ENCODE measurements around the gene MARK4. TPM values are rescaled to one million over a fixed set of nuclear protein-coding genes. Genes with fewer than 3 reads are reported as not detected.

MARK4 gene
- total RNA-seq, 1 donor from 2014 or later, result 16.7 TPM

DNA sequence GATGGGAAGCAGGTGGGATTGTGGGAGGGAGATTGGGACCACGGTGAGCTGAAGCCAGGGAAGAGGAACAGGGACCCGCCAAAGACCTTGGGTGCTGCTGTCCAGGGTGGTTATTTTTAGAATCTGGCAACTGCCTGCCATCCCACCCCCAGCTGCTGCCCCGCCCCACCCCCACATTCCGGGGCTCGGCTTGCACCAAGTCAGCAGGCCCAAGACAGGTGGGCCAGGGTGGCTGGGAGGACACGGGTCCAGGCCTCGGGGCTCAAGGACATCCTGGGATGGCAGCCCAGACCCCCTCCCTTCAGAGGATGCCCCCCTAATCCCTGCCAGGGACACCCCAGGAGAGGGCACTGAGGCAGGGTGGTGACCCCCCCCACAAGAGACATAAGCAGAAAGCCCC lies 70.8 kb downstream of the MARK4 start:
- no peaks in the 10 kb centered on the region for H3K4me1 ChIP-seq
- H3K27ac ChIP-seq, result no peak overlapping the region
- no peaks in the 10 kb centered on the region for H3K9me3 ChIP-seq
- TF ChIP-seq POLR2AphosphoS5 (IDR thresholded peaks at IDR 0.05; ENCODE audit: insufficient read depth in 1 of 2, low read depth in 1 of 2), result no peak
- TF ChIP-seq, protein P1, sequence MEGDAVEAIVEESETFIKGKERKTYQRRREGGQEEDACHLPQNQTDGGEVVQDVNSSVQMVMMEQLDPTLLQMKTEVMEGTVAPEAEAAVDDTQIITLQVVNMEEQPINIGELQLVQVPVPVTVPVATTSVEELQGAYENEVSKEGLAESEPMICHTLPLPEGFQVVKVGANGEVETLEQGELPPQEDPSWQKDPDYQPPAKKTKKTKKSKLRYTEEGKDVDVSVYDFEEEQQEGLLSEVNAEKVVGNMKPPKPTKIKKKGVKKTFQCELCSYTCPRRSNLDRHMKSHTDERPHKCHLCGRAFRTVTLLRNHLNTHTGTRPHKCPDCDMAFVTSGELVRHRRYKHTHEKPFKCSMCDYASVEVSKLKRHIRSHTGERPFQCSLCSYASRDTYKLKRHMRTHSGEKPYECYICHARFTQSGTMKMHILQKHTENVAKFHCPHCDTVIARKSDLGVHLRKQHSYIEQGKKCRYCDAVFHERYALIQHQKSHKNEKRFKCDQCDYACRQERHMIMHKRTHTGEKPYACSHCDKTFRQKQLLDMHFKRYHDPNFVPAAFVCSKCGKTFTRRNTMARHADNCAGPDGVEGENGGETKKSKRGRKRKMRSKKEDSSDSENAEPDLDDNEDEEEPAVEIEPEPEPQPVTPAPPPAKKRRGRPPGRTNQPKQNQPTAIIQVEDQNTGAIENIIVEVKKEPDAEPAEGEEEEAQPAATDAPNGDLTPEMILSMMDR (IDR thresholded peaks at IDR 0.05), result no peak
- TF ChIP-seq POLR2A (IDR thresholded peaks at IDR 0.05), result no peak
- H3K4me3 ChIP-seq, result no peak overlapping the region
- H3K36me3 ChIP-seq, result no peaks in the 10 kb centered on the region
- no peak for DNase-seq (ENCODE audit: extremely low spot score in 2 of 2)
- peaks cover 7% of the 10 kb centered on the region for H3K27me3 ChIP-seq
- intact Hi-C loops (cut with DNase I), result no loop called here

DNA sequence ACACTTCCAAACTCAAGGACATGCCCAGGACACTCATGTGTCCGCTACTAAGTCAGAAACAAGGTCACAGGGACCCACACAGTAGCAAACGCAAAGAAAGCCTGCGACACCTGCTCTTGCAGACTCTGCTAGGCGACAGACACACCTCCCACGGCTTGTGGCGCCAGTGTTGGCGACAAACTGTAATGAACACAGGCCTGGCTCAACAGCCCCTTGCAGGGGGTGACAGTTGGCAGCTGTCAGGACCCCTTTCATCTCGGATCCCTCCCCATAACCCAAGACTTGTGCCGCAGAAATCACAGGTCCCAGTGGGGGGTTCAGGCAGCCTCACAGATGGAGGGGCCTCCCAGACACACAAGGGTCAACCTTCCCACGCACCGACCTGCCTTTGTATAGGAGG lies 71.2 kb downstream of the MARK4 start:
- H3K27ac ChIP-seq, result no peak overlapping the region
- intact Hi-C loops (cut with DNase I), result no loop called here
- DNase-seq (ENCODE audit: extremely low spot score in 2 of 2), result no peak
- no peaks in the 10 kb centered on the region for H3K4me1 ChIP-seq
- H3K9me3 ChIP-seq, result no peaks in the 10 kb centered on the region
- H3K36me3 ChIP-seq, result no peaks in the 10 kb centered on the region
- peaks cover 7% of the 10 kb centered on the region for H3K27me3 ChIP-seq
- no peak overlapping the region for H3K4me3 ChIP-seq
- TF ChIP-seq POLR2AphosphoS5 (IDR thresholded peaks at IDR 0.05; ENCODE audit: insufficient read depth in 1 of 2, low read depth in 1 of 2) (no peak), POLR2A (IDR thresholded peaks at IDR 0.05) (no peak)
- TF ChIP-seq, protein P1 (IDR thresholded peaks at IDR 0.05), result no peak

DNA sequence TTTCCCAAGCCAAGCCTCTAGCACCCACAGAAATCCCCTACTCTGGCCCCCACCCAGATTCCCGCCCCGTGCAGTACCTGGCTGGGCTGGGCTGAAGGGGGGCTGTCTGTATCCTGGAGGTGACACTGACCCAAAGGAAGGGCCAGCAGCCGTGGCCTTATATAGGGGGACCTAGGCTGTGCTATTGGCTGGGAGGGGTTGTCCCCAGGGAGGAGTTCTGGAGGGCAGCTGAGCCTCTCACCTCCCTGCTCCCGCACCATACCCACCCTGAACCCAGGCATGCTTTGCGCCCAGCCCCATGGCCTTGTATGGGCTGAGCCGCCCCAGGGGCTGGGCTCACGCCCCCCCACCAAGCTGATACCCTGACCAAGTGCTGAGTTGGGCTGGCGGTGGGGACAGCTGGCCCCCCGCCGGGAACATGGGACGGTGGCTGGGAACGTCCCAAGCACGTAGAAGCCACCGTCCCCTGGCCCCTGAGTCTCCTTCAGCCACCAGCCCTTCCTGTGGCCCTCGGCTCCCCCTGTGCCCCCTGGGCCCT lies 71.7 kb downstream of the MARK4 start, which contains the start of gene CKM:
Gene CKM (minus strand): TSS at position 132 of the 538 bp plus-strand sequence. CDS start 3,162 bp downstream, outside the sequence.
- TF ChIP-seq POLR2AphosphoS5 (IDR thresholded peaks at IDR 0.05; ENCODE audit: insufficient read depth in 1 of 2, low read depth in 1 of 2), result no peak
- TF ChIP-seq, protein P1 (IDR thresholded peaks at IDR 0.05), result no peak
- TF ChIP-seq POLR2A (IDR thresholded peaks at IDR 0.05), result no peak
- Histone ChIP-seq H3K4me3 (peak within 1 kb of the TSS in 1 of 2 donors; percentile 8), H3K9me3 (no peaks in the 10 kb centered on the region), H3K27ac (no peak within 1 kb of the TSS), H3K36me3 (no peaks in the 10 kb centered on the region), H3K4me1 (no peaks in the 10 kb centered on the region), H3K27me3 (peaks cover 7% of the 10 kb centered on the region)
- intact Hi-C loops (cut with DNase I), result no loop called here
- DNase-seq (ENCODE audit: extremely low spot score in 2 of 2), result no peak

DNA sequence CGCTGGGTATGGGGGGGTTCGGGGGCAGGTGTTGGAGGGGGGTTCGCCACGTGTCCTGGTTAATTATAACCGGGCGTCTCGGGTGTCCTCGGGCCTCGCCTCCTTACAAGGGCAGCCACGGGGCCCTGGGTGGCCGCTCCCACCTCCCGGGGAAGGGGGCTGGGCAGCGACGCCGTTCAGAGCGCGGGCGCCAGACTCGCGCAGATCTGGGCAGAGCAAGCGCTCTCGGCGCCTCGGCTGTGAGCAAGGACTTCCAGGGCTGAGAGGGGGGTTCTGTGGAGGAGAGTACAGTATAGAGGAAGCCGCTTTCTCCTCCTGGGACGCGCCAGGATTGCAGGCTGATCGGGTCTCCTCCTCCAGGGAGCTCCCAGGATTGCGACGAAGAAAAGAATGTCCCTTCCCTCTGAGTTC lies 72.6 kb downstream of the MARK4 start:
- TF ChIP-seq POLR2AphosphoS5 (IDR thresholded peaks at IDR 0.05; ENCODE audit: insufficient read depth in 1 of 2, low read depth in 1 of 2), result peak in 1 of 2 donors; percentile 19
- no peak for TF ChIP-seq POLR2A (IDR thresholded peaks at IDR 0.05)
- Histone ChIP-seq H3K27ac (no peak overlapping the region), H3K4me3 (peak overlapping the region in 1 of 2 donors; percentile 8), H3K4me1 (no peaks in the 10 kb centered on the region), H3K9me3 (no peaks in the 10 kb centered on the region), H3K36me3 (no peaks in the 10 kb centered on the region), H3K27me3 (peaks cover 7% of the 10 kb centered on the region)
- DNase-seq (ENCODE audit: extremely low spot score in 2 of 2), result no peak
- intact Hi-C loops (cut with DNase I), result no loop called here

DNA sequence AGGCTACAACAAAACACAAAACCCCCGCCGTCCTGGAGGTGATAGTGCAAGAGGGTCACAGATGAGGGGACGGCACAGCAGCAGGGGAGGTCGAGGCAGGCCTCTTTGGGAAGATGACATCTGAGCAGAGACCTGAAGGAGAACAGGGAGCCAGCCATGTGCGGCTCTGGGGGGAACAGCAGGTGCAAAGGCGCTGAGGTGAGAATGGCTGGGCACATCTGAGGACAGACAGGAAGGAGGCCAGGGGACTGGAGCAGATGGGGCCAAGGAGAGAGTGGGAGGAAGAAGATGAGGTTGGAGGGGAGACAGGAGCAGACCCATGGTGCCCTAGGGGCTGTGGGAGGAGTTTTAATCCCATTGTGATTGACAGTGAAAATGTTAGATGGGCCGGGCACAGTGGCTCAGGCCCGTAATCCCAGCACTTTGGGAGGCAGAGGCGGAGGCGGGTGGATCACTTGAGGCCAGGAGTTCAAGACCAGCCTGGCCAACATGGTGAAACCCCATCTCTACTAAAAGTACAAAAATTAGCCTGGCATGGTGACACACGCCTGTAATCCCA lies 73.4 kb downstream of the MARK4 start:
- Histone ChIP-seq H3K27ac (no peak overlapping the region), H3K4me3 (no peak overlapping the region), H3K27me3 (peaks cover 7% of the 10 kb centered on the region), H3K9me3 (no peaks in the 10 kb centered on the region), H3K36me3 (no peaks in the 10 kb centered on the region), H3K4me1 (no peaks in the 10 kb centered on the region)
- intact Hi-C loops (cut with DNase I), result no loop called here
- TF ChIP-seq POLR2A (IDR thresholded peaks at IDR 0.05) (no peak), POLR2AphosphoS5 (IDR thresholded peaks at IDR 0.05; ENCODE audit: insufficient read depth in 1 of 2, low read depth in 1 of 2) (no peak)
- TF ChIP-seq, protein P1 (IDR thresholded peaks at IDR 0.05), result no peak
- DNase-seq (ENCODE audit: extremely low spot score in 2 of 2), result no peak
